BLaER1 (cell line): ENCODE results near the gene TNS3.

Experiments
- H3K27ac ChIP-seq: shearing (Covaris generic); formaldehyde crosslinking; 2 replicates; pipeline ENCODE4 v1.8.1; 2022
- H3K27me3 ChIP-seq: shearing (Covaris generic); formaldehyde crosslinking; 2 replicates; pipeline ENCODE4 v1.8.1; 2022
- H3K36me3 ChIP-seq: shearing (Covaris generic); formaldehyde crosslinking; 2 replicates; pipeline ENCODE4 v1.8.1; 2022
- H3K4me1 ChIP-seq: shearing (Covaris generic); formaldehyde crosslinking; 2 replicates; pipeline ENCODE4 v1.8.1; 2022
- H3K4me2 ChIP-seq: shearing (Covaris generic); formaldehyde crosslinking; 2 replicates; pipeline ENCODE4 v1.8.1; 2022
- H3K4me3 ChIP-seq: shearing (Covaris generic); formaldehyde crosslinking; 2 replicates; pipeline ENCODE4 v1.8.1; 2022
- H3K9ac ChIP-seq: shearing (Covaris generic); formaldehyde crosslinking; 2 replicates; pipeline ENCODE4 v1.8.1; 2022
- H3K9me3 ChIP-seq: shearing (Covaris generic); formaldehyde crosslinking; 2 replicates; pipeline ENCODE4 v1.8.1; 2022
- H4K20me1 ChIP-seq: shearing (Covaris generic); formaldehyde crosslinking; 2 replicates; pipeline ENCODE4 v1.8.1; 2022
- Cebpa-rat ChIP-seq: shearing (Covaris generic); IDR thresholded peaks from 2 replicates; pipeline ENCODE4 v1.8.1; 2022

TNS3 gene

DNA sequence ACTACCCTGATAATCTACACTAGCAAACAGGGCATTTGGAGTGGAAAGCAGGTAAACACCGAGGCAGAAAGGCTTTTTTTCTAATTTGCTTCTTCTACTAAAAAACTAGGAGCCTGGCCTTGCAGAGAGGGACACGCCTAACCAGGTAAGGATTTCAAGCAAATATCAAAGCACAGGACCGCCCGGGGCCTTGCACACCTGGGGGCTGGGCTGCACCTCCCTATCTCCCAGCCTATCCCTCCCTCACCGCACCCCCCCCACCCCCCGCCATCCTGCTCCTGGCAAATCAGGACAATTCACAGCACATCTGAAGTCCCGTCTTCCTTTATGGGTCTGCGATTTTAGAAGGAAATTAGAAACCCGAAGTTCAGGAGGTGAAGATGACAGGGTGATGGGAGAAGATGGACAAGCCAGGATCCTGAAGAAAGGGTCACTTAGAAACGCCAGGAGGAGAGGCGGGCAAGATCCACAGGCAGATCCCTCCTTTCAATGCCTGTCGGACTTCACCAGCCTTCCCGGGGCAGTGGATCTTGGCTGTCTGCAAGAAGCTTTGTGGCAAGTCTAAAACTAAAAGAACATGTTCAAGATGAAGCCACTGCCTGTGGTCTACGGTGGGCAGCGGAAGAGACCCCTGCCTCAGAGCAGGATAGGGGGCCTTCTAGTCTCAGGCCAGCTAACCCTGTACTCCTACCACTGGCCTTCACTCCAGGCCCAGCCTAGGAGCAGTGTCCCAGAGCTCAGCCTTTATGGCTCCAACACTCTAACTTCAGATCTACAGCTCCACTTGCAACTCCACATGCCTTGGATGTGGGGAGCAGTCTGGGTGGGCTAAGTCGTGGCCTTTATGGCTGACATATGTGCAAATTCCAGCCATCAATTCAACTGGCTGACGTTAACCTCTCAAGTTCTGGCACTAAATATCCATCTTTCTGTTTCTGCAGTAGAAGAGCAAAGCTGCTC is 43.9 kb downstream of the TNS3 start:
- Histone ChIP-seq H3K9me3 (peaks cover 11% of the 10 kb centered on the region), H3K27me3 (peaks cover 23% of the 10 kb centered on the region), H3K9ac (no peak overlapping the region), H3K27ac (no peak overlapping the region), H3K4me3 (no peak overlapping the region), H4K20me1 (peaks cover 60% of the 10 kb centered on the region), H3K36me3 (peaks cover 3% of the 10 kb centered on the region; the same call in 1 of the 2 replicates), H3K4me1 (peaks cover 55% of the 10 kb centered on the region), H3K4me2 (peak overlapping the region; percentile 2; the same call in 1 of the 2 replicates)
- no peak for TF ChIP-seq Cebpa-rat

DNA sequence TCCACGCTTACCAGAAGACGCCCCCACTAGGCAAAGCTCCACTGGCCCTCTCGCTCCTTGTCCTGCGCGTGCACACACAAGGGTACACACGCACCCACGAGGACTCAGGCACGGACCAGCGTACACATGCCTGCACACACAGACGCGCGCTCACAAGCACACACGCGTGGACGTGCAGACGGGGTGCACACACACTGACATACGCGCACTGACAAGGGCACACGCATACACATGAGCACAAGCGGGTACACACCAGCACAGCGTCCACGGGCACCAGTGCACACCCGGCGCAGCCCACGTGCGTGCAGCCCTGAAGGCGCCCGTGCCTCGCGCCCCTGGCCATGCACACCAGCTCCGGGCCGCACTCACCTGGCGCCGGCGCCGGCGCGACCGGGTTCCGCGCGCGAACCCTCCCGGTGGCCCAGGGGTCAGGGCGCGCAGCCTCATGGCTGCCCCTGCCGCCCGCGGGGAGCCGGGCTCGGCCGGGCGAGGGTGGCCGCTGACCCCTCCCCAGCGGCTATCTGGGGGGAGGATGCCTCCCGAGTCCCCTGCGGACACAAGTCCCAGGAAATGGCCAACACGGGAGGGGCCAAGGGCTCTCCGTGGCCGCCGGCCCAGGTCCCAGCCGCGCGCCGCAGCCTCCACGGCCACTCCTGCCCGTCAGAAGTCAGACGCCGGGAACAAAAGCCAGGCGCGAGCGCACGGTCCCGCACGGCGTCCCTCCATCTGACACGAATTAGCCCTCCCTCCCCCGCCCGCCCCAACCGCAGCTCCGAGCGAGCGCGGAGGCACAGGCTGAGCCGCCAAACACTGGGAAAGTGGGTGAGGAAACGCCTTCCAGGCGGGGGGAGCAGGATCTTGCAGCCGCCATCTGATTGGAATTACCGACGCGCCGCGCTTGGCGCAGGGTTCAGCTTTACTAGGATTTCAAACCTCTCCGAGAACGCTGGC is 45.0 kb downstream of the TNS3 start:
- Histone ChIP-seq H3K9ac (no peak overlapping the region), H3K27ac (no peak overlapping the region), H3K4me1 (peaks cover 44% of the 10 kb centered on the region)

DNA sequence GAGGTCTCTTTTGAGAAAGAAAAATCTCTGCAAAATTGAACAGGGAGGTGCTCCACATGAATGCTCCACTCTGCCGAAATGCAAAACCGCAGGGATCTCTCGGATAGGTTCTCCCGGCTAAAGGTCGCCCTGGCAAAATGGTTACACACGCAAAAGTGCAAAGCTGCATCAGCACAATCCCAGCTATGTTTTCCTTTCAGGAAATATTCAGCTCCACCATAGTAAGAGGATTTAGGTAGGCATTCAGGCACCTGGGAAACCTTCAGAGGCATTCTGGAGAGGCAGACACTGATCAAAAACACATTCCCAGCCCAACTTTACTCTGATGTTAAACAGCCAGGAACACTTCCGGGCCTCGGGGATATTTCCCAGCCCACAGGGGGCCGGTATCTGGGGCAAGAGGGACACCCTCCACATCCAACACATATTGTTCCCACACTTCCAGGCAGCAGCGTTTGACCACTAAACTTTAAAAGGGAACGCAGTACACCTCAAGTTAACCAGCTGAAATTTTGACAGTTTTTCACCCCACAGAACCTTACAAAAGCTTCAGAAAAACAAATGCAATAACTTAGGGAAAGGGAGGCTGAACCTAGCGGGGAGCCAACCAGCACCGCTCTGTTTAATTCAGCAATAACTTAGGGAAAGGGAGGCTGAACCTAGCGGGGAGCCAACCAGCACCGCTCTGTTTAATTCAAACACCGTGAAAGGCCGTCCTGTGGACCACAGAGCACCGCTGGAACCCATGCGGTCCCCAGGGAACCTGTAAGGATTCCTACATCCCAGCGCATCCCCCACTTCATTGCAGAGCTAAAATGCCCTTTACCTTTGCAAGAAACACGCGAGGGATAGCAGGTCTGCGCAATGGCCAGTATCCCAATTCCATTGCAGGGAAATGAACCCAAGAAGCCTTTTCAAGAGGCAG is 45.9 kb downstream of the TNS3 start:
- Histone ChIP-seq H3K4me2 (no peak overlapping the region), H4K20me1 (peaks cover 51% of the 10 kb centered on the region)

More for the DNA sequence above, 45.0 kb downstream of the TNS3 start:
- H3K4me3 ChIP-seq = no peak overlapping the region
- TF ChIP-seq Cebpa-rat = no peak
- H3K9me3 ChIP-seq = peaks cover 20% of the 10 kb centered on the region
- H3K4me2 ChIP-seq = peak overlapping the region; percentile 2; the same call in 1 of the 2 replicates
- peaks cover 23% of the 10 kb centered on the region for H3K27me3 ChIP-seq
- H4K20me1 ChIP-seq = peaks cover 53% of the 10 kb centered on the region
- H3K36me3 ChIP-seq = peaks cover 10% of the 10 kb centered on the region; the same call in 1 of the 2 replicates

DNA sequence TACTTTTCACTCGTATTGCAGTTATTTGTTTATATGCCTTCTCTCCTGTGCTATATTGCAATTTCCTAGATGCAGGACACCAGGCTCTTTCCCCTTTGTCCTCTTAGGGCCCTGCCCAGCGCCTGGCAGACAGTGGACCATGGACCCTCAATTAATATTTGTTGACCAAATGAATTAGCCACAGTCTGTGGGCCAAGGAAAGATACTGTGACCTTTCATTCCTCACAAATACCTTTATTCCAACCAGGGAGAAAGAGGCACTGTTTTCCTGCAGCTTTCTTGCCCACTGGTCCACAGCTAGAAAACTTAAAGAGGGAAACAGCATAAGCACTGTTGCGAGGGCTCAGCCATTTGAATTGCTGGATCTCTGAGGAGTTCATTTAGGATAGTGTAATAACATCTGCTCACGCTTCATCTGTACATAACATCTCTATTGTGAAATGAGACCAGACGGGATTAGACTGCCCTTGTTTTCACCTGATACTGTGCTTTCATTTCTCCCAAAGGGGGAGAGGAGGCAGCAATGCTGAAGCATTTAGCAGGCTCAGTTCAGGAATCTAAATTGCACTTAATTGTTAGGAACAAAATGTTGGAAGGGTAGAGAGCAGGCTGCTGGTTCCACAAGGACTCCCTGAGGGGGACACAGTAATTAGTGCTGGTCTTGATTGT is 46.7 kb downstream of the TNS3 start:
- Histone ChIP-seq H3K36me3 (peaks cover 15% of the 10 kb centered on the region; the same call in 1 of the 2 replicates), H3K27me3 (peaks cover 23% of the 10 kb centered on the region), H3K9ac (no peak overlapping the region), H3K4me1 (peaks cover 26% of the 10 kb centered on the region), H3K4me2 (no peak overlapping the region), H3K9me3 (peaks cover 26% of the 10 kb centered on the region), H3K27ac (no peak overlapping the region), H3K4me3 (no peak overlapping the region), H4K20me1 (peaks cover 51% of the 10 kb centered on the region)
- no peak for TF ChIP-seq Cebpa-rat

More for the DNA sequence above, 45.9 kb downstream of the TNS3 start:
- Histone ChIP-seq H3K27ac (no peak overlapping the region), H3K36me3 (peaks cover 15% of the 10 kb centered on the region; the same call in 1 of the 2 replicates), H3K9me3 (peaks cover 26% of the 10 kb centered on the region), H3K27me3 (peaks cover 23% of the 10 kb centered on the region), H3K4me1 (peaks cover 34% of the 10 kb centered on the region), H3K4me3 (no peak overlapping the region), H3K9ac (no peak overlapping the region)
- TF ChIP-seq Cebpa-rat = no peak

DNA sequence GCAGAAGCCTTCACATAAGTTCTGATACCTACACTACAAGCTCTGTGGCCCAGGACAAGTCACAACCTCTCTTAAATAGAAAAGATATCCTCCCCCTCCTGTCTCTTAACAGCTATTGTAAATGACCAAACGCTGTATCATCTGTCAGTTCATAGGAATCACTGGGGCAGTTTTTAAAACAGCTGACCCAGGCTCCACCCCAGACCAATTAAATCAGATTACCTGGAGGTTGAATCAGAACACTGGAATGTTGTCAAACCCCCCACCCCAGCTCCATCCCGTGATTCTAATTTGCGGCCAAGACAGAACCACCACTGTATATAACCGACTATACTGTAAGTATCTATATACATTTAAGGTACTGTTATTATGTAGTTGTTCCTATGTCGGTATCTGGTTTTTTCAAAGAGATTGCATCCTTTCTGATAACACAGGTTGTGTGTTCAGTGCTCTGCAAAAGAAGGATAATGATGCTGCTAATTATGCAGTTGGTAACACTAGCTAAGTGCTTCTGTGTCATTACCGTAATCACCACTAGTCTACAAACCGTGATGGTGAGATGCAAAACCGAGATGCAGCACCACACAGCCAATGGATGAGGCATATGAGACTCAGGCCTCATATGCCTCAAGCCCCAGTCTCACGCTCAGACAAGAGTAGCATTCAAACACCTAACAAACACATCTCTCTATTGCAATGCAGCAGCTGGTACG is 47.4 kb downstream of the TNS3 start:
- Histone ChIP-seq H3K4me2 (no peak overlapping the region), H3K36me3 (peaks cover 15% of the 10 kb centered on the region; the same call in 1 of the 2 replicates), H3K9me3 (peaks cover 26% of the 10 kb centered on the region), H3K9ac (no peak overlapping the region), H3K4me1 (peaks cover 20% of the 10 kb centered on the region), H3K27ac (no peak overlapping the region), H3K4me3 (no peak overlapping the region), H3K27me3 (peaks cover 23% of the 10 kb centered on the region), H4K20me1 (peaks cover 47% of the 10 kb centered on the region)
- no peak for TF ChIP-seq Cebpa-rat

DNA sequence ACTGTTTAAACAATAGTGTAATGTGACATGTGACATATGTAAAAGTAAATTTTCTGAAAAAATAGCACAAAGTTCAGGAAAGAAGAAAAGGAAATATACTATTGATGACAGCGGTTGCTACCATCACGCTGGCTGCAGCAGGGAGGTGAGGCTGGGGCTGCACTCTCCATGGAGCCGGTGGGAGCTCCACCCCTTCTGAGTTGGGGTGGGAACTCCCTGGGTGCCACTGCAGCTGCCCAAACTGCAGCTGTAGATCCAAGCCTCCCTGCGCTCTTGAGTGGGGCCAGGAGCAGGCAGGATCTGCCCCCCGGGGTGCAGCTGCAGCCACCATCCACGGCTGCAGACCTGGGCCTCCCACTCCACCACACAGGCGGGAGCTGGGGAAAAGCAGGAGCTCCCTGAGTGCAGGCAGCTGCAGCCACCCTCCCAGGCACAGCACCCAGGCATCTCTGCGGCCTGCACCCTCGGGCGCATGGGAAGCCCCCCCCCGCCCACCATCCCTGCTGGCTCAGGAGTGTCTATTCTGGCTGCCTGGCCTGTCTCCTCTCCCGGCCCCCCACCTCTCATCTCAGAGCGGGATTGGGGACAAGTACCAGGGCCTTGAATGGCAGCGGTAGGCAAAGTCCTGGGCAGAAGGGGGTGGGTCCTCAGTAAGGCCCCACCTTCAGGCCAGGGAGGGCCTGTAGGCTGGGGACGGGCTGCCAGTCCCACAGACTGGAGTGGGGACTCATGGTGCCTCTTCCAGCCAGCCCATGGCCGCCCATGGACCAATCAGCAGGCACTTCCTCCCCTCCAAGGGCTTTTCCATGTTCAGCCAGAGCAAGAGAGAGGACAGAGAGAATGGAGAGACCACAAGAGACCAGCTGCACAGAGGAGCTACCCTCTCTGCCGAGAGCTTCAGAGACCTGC is 50.1 kb downstream of the TNS3 start:
- no peak for TF ChIP-seq Cebpa-rat
- Histone ChIP-seq H3K4me1 (peaks cover 2% of the 10 kb centered on the region), H3K27ac (no peak overlapping the region), H3K4me3 (no peak overlapping the region), H3K36me3 (peaks cover 30% of the 10 kb centered on the region), H3K9ac (no peak overlapping the region), H3K4me2 (no peak overlapping the region), H3K9me3 (peaks cover 26% of the 10 kb centered on the region), H4K20me1 (peaks cover 22% of the 10 kb centered on the region), H3K27me3 (peaks cover 6% of the 10 kb centered on the region)

DNA sequence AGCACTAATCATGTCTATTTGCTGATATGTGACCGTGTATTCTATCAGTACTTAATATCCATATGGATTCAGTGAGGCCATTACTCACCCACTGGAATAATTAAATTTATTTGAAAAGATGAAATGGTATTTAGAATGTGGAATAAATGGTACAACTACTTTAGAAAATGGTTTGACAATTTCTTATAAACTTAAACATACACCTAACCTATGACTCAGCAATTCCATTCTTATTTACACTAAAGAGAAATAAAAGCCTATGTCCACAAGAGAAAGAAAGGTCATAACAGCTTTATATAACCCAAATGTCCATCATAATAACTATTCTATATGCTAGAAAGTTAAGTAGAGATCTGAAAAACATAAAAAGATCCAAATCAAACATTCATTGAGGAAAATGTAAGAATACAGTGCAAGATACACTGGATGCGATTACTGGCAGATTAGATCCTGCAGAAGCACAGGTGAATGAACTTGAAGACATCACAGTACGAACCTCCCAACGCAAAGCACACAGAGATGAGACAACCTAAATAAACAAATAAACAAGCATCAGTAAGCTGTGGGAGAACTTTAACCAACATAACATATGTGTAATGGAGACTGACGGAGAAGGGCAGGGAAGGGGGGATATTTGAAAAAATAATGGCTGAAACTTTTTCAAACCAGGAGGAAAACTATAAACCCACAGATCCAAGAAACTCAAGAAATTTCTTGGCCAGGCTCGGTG is 51.9 kb downstream of the TNS3 start:
- TF ChIP-seq Cebpa-rat = no peak
- 0 out of 2 replicates have a peak, but pooled peaks cover 3% of the 10 kb centered on the region for H4K20me1 ChIP-seq
- H3K36me3 ChIP-seq = peaks cover 47% of the 10 kb centered on the region
- H3K27me3 ChIP-seq = no peaks in the 10 kb centered on the region
- no peak overlapping the region for H3K4me2 ChIP-seq
- H3K9me3 ChIP-seq = peaks cover 26% of the 10 kb centered on the region
- no peak overlapping the region for H3K27ac ChIP-seq
- H3K9ac ChIP-seq = no peak overlapping the region
- H3K4me1 ChIP-seq = no peaks in the 10 kb centered on the region
- H3K4me3 ChIP-seq = no peak overlapping the region
